Effector memory CD4-positive, alpha-beta T cell (primary cell): Measurements from ENCODE around the gene ADNP2.

Source experiments
- DNase-seq, 3 donors: peaks; one replicate each; pipeline ENCODE4 v3.0.0-alpha.2; 2020
- H3K27ac ChIP-seq: 2 replicates; pipeline ENCODE4 v1.7.0; 2013; ENCODE audit warnings: mild to moderate bottlenecking, low read length, moderate library complexity; ENCODE audit not compliant: insufficient read depth, poor library complexity, severe bottlenecking
- H3K27me3 ChIP-seq: replicated peaks from 2 replicates; pipeline ENCODE4 v1.7.0; 2013; ENCODE audit warnings: mild to moderate bottlenecking, low read length; ENCODE audit not compliant: insufficient read depth, control insufficient read depth, poor library complexity, severe bottlenecking
- H3K36me3 ChIP-seq: 2 replicates; pipeline ENCODE4 v1.7.0; 2013; ENCODE audit warnings: mild to moderate bottlenecking, low read length, moderate library complexity; ENCODE audit not compliant: control insufficient read depth, insufficient read depth
- H3K4me1 ChIP-seq: 2 replicates; pipeline ENCODE4 v1.7.0; 2013; ENCODE audit warnings: low read length, mild to moderate bottlenecking; ENCODE audit not compliant: control insufficient read depth, insufficient read depth, poor library complexity, severe bottlenecking
- H3K4me3 ChIP-seq: 2 replicates; pipeline ENCODE4 v1.7.0; 2013; ENCODE audit warnings: low read length, low read depth, mild to moderate bottlenecking; ENCODE audit not compliant: insufficient read depth, poor library complexity, severe bottlenecking
- H3K9me3 ChIP-seq: 2 replicates; pipeline ENCODE4 v1.7.0; 2013; ENCODE audit warnings: mild to moderate bottlenecking, low read length, moderate library complexity; ENCODE audit not compliant: control insufficient read depth
- total RNA-seq, 3 donors: gene quantifications; one replicate each; lab custom pipeline; 2026; lab: John Stamatoyannopoulos, UW

The ADNP2 gene, protein sequence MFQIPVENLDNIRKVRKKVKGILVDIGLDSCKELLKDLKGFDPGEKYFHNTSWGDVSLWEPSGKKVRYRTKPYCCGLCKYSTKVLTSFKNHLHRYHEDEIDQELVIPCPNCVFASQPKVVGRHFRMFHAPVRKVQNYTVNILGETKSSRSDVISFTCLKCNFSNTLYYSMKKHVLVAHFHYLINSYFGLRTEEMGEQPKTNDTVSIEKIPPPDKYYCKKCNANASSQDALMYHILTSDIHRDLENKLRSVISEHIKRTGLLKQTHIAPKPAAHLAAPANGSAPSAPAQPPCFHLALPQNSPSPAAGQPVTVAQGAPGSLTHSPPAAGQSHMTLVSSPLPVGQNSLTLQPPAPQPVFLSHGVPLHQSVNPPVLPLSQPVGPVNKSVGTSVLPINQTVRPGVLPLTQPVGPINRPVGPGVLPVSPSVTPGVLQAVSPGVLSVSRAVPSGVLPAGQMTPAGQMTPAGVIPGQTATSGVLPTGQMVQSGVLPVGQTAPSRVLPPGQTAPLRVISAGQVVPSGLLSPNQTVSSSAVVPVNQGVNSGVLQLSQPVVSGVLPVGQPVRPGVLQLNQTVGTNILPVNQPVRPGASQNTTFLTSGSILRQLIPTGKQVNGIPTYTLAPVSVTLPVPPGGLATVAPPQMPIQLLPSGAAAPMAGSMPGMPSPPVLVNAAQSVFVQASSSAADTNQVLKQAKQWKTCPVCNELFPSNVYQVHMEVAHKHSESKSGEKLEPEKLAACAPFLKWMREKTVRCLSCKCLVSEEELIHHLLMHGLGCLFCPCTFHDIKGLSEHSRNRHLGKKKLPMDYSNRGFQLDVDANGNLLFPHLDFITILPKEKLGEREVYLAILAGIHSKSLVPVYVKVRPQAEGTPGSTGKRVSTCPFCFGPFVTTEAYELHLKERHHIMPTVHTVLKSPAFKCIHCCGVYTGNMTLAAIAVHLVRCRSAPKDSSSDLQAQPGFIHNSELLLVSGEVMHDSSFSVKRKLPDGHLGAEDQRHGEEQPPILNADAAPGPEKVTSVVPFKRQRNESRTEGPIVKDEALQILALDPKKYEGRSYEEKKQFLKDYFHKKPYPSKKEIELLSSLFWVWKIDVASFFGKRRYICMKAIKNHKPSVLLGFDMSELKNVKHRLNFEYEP
- total RNA-seq = 86.4 to 124 (median 93.7) reads per million in 3 donors

DNA sequence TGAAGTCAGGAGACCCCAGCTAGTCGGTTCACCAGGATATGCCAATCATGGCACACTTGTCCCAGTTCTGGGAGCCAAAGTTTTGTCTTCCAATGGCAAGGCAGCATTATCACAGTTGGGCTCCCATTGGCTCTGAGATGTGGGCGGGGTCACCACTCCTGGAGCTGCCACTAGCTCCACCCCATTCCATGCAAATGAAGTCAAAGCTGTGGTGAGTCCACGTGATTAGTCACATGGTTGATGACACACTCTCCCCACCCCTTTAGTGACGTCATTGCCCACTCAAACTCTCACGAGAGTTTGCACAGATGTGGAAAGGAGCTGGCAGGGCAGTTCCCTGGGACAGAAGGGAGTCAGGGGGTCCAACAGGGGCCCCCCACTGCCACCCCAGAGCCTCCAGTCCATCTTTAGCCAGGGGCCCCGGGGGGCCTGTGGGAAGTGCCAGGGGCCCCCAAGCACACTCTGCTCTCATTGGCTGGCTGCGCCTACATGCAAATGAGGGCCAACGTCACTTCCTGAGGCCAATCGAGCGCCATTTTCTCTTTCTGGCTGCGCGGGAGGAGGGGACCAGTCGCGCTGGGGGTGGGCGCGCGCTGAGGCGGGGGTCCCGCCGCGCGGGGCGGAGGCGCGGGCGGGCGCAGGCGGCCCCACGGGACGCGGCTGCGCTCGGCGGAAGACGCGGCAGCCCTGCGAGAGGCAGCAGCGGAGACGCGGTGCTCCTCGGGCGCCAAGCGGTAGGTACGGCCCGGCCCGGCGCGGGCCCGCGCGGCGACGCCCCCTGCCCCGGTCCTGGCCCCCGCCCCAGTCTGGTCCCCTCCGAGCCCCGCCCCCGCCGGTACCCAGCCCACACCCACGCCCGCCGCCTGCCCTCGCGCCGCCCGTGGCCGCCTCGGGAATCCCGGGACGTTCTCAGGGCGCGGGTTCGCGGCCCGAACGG is at the start of gene ADNP2:
TSS of gene ADNP2 (plus strand) at position 524 of the 937 bp plus-strand sequence. CDS start 8,281 bp downstream, outside the sequence.
- Histone ChIP-seq H3K27me3 (no peaks in the 10 kb centered on the region), H3K27ac (peak within 1 kb of the TSS; percentile 85), H3K4me3 (peak within 1 kb of the TSS; percentile 75), H3K4me1 (peaks cover 16% of the 10 kb centered on the region), H3K9me3 (no peaks in the 10 kb centered on the region), H3K36me3 (no peaks in the 10 kb centered on the region)
- DNase-seq = peak; percentile 77 to 86 (median 81)

DNA sequence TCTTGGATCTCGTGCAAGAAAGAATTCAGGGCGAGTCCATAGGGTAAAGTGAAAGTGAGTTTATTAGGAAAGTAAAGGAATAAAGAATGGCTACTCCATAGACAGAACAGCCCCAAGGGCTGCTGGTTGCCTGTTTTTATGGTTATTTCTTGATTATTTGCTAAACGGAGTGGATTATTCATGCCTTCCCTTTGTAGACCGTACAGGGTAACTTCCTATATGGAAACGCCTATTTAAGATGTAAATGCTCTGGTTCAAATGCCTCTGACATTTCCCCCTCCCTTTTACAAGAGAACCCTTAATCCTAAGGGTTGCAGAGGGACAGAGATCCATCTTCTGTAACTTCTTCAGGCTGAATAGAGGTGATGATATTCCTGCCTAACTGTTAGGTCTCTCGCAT is 49.1 kb upstream of the ADNP2 start:
- Histone ChIP-seq H3K27me3 (no peaks in the 10 kb centered on the region), H3K4me3 (no peak overlapping the region), H3K9me3 (peaks cover 10% of the 10 kb centered on the region), H3K27ac (no peak overlapping the region), H3K36me3 (no peaks in the 10 kb centered on the region), H3K4me1 (no peaks in the 10 kb centered on the region)
- DNase-seq = no peak

DNA sequence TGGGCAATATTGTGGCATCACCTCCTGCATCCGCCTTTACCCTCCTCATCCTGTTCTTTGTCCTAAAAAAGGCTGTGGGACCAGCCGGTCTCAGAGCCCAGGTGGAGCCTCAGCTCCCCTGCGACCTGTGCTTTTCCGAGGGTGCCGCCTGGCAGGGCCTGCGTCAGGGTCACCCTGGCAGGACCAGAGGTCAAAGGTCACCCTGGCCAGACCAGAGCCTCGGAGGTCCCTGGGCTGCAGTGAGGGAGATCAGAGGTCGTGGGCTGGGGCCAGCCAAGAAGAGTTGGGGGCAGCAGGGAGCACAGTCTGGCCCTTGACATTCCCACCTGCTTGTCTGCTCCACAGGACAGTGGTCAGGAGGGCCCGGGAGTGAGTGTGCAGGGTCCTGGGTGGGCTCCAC is 43.4 kb upstream of the ADNP2 start:
- H3K4me1 ChIP-seq = no peaks in the 10 kb centered on the region
- H3K36me3 ChIP-seq = no peaks in the 10 kb centered on the region
- no peaks in the 10 kb centered on the region for H3K27me3 ChIP-seq
- no peak overlapping the region for H3K4me3 ChIP-seq
- no peak for DNase-seq
- H3K27ac ChIP-seq = no peak overlapping the region
- H3K9me3 ChIP-seq = no peaks in the 10 kb centered on the region

DNA sequence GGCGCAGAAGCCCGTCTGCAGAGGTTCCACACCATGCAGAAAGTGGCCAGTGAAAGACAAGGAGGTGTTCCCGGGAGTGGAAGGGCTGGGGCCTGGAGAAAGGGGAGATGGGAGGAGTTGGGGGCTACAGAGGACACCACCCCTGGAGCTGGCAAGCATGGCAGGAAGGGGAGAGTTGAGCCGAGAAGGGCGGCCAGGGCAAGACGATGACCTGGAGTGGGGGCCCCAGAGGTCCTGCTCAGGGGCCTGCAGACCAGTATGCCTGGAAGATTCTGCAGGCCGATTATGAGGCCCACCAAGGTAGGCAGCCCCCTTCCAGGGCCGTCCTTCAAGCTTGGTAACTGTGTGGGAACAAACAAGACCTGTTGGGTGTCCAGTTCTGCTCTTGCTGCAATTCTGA is 41.7 kb upstream of the ADNP2 start:
- DNase-seq = no peak
- Histone ChIP-seq H3K4me3 (no peak overlapping the region), H3K9me3 (no peaks in the 10 kb centered on the region), H3K36me3 (no peaks in the 10 kb centered on the region), H3K4me1 (no peaks in the 10 kb centered on the region), H3K27ac (no peak overlapping the region), H3K27me3 (no peaks in the 10 kb centered on the region)

DNA sequence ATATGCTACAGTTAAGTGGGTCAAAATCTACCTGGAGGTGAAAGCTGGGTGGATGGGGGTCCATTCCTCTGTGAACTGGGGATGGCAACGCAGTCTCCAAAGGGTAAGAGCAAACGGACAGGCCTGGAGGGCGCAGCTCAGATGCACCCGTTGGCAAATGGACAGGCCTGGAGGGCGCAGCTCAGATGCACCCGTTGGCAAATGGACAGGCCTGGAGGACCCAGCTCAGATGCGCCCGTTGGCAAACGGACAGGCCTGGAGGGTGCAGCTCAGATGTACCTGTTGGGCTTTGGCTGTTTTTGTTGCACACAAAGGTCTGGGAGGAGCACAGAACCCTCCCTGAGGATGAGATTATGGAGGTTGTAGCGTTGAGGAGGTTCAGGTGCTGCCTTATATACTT is 41.2 kb upstream of the ADNP2 start:
- Histone ChIP-seq H3K36me3 (no peaks in the 10 kb centered on the region), H3K27ac (no peak overlapping the region)

DNA sequence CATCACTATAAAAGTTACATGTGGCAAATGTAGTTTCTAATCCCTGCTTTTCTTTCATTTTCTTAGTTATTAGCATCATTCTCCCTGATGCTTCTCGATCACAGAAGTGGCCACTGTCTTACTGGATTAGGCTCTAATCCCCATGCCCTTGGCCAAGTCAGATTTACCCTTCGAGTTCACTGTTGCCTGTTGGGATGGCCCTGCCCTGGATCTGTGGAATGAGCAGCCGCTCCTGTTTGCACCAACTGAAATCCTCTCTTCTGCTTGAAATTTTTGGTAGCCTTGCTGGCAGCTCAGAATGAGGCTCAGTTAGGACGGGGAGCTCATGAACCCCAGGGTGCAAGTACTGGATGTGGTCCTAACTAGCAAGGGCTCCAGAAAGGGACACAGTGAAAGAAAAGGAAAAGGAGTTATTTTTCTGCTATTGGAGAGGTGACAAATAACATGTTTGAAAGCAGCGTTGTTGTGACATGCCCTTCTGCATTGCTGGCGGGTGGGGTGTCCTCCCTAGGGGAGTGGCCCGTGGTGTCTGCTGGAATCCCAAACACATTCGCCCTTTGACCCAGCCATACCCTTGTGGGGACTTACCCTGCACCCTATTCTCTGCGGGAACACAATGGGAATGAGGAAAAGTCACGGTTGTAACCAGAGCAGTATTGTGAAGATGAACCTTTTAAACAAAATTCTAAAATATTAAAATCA is 40.3 kb upstream of the ADNP2 start:
- Histone ChIP-seq H3K4me1 (no peaks in the 10 kb centered on the region), H3K9me3 (no peaks in the 10 kb centered on the region), H3K27me3 (no peaks in the 10 kb centered on the region), H3K4me3 (no peak overlapping the region), H3K36me3 (no peaks in the 10 kb centered on the region), H3K27ac (no peak overlapping the region)
- no peak for DNase-seq

More for the DNA sequence above, 41.2 kb upstream of the ADNP2 start:
- DNase-seq = no peak
- Histone ChIP-seq H3K27me3 (no peaks in the 10 kb centered on the region), H3K4me3 (no peak overlapping the region), H3K9me3 (no peaks in the 10 kb centered on the region), H3K4me1 (no peaks in the 10 kb centered on the region)

DNA sequence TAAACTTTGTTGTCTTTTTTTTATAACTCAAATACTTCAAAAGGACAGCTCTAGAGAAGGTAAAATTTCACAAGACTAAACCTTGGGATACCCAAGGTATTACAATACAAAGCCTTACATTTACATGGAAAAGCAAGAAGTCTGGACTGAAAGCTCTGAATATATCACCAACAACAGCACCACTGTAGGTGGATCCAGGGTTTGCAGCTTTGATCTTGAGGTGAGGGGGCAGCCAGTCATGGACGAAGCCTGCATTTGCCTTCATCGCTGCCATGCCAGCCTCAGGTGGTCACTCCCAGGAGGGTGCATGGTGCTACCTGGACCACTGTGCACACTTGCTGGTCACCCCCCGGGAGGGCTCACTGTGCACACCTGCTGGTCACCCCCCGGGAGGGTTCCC is 38.2 kb upstream of the ADNP2 start:
- Histone ChIP-seq H3K4me1 (no peaks in the 10 kb centered on the region), H3K4me3 (no peak overlapping the region), H3K36me3 (no peaks in the 10 kb centered on the region), H3K27me3 (no peaks in the 10 kb centered on the region), H3K9me3 (no peaks in the 10 kb centered on the region), H3K27ac (no peak overlapping the region)
- no peak for DNase-seq

DNA sequence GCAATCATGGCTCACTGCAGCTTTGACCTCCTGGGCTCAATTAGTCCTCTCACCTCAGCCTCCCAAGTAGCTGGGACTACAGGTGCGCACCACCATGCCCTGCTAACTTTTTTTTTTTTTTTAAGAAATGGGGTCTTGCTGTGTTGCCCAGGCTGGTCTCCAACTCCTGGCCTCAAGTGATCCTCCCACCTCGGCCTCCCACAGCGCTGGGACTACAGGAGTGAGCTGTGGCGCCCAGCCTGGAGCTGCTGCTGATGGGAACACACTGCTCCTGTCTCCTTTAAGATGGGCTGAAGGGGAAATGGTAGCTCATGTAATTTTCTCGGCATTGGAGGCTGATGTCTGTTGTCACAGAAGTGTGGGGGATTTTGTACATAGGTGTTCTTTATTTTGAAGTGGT is 34.9 kb upstream of the ADNP2 start:
- H3K9me3 ChIP-seq = no peaks in the 10 kb centered on the region
- H3K4me1 ChIP-seq = no peaks in the 10 kb centered on the region
- DNase-seq = no peak
- H3K27ac ChIP-seq = no peak overlapping the region
- H3K36me3 ChIP-seq = no peaks in the 10 kb centered on the region
- no peaks in the 10 kb centered on the region for H3K27me3 ChIP-seq
- no peak overlapping the region for H3K4me3 ChIP-seq

DNA sequence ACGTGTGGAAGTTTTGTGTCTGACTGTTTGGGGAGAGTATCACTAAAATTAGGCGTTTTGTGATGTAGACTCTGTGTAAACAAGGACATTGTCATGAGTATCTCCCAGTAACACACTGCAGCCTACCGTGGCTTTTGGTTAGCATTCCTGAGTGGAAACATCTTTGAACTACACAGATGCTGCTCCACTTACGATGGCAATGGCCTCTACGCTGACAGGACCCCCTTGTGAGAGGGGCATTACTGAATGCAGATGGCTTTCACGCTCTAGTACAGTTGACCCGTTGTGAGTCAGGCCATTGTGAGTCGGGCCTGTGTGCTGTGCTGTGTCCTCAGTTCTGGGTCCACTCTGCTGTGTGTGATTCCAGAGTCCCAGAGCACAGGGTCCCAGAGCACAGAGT is 34.4 kb upstream of the ADNP2 start:
- H3K9me3 ChIP-seq = no peaks in the 10 kb centered on the region
- H3K27ac ChIP-seq = no peak overlapping the region
- DNase-seq = no peak
- H3K27me3 ChIP-seq = no peaks in the 10 kb centered on the region
- H3K36me3 ChIP-seq = no peaks in the 10 kb centered on the region
- no peak overlapping the region for H3K4me3 ChIP-seq
- H3K4me1 ChIP-seq = no peaks in the 10 kb centered on the region
